DND-41 (cell line): ENCODE measurements around the gene ITGB5.

Source experiments
- ATAC-seq: fragments of 200-7000 bp; cut with Tn5 transposase; 3 replicates; pipeline ENCODE4 v1.9.1; 2021; ENCODE audit warnings: low read depth; ENCODE audit not compliant: insufficient read depth
- DNase-seq: peaks from one replicate; pipeline ENCODE4 v3.0.0-alpha.2; 2020
- H2AFZ ChIP-seq: 2 replicates; pipeline ENCODE4 v1.6.0; 2012; ENCODE audit warnings: low read depth, low read length
- H3K27ac ChIP-seq: 2 replicates; pipeline ENCODE4 v1.5.1; 2012; ENCODE audit warnings: low read length, inconsistent platforms
- H3K27me3 ChIP-seq: fragments of 200-600 bp; sonication (generic); 2 replicates; pipeline ENCODE4 v1.6.0; 2012; ENCODE audit warnings: low read length, mild to moderate bottlenecking, inconsistent platforms; ENCODE audit not compliant: insufficient read depth, poor library complexity
- H3K36me3 ChIP-seq: 2 replicates; pipeline ENCODE4 v1.5.1; 2012; ENCODE audit warnings: low read length, inconsistent platforms; ENCODE audit not compliant: insufficient read depth
- H3K4me1 ChIP-seq: 2 replicates; pipeline ENCODE4 v1.5.1; 2012; ENCODE audit warnings: mild to moderate bottlenecking, low read length; ENCODE audit not compliant: insufficient read depth
- H3K4me2 ChIP-seq: 2 replicates; pipeline ENCODE4 v1.6.0; 2012; ENCODE audit warnings: mild to moderate bottlenecking, moderate library complexity, low read length, inconsistent platforms; ENCODE audit not compliant: insufficient read depth
- H3K4me3 ChIP-seq, 2 experiments: fragments of 200-600 bp in 1 of 2; shearing (Covaris generic) in 1 of 2; 2 replicates each; pipeline ENCODE4 v1.5.1; 2012 to 2016; ENCODE audit warnings: inconsistent platforms in 2 of 2, low read length in 2 of 2, mild to moderate bottlenecking in 2 of 2, low read depth in 1 of 2, moderate library complexity in 1 of 2
- H3K79me2 ChIP-seq: 2 replicates; pipeline ENCODE4 v1.6.0; 2012; ENCODE audit warnings: low read length, inconsistent platforms; ENCODE audit not compliant: insufficient read depth
- H3K9ac ChIP-seq: 2 replicates; pipeline ENCODE4 v1.6.0; 2012; ENCODE audit warnings: low read depth, mild to moderate bottlenecking, inconsistent platforms, low read length, moderate library complexity
- H3K9me3 ChIP-seq: 2 replicates; pipeline ENCODE4 v1.5.1; 2012; ENCODE audit warnings: low read length, moderate library complexity, mild to moderate bottlenecking, inconsistent platforms; ENCODE audit not compliant: insufficient read depth, severe bottlenecking
- H4K20me1 ChIP-seq: 2 replicates; pipeline ENCODE4 v1.6.0; 2012; ENCODE audit warnings: low read length; ENCODE audit not compliant: insufficient read depth
- EZH2 ChIP-seq: IDR thresholded peaks from 3 replicates; pipeline ENCODE4 v1.6.1; 2012; ENCODE audit warnings: borderline replicate concordance, low read depth, mild to moderate bottlenecking, moderate library complexity, low read length, inconsistent platforms; ENCODE audit not compliant: severe bottlenecking
- TF ChIP-seq, protein P1 (sequence below): IDR thresholded peaks from 2 replicates; pipeline ENCODE4 v1.5.1; 2012; ENCODE audit warnings: borderline replicate concordance, low read length, moderate library complexity, mild to moderate bottlenecking; ENCODE audit not compliant: poor library complexity, severe bottlenecking; ENCODE audit errors: extremely low read depth

The ITGB5 gene, protein sequence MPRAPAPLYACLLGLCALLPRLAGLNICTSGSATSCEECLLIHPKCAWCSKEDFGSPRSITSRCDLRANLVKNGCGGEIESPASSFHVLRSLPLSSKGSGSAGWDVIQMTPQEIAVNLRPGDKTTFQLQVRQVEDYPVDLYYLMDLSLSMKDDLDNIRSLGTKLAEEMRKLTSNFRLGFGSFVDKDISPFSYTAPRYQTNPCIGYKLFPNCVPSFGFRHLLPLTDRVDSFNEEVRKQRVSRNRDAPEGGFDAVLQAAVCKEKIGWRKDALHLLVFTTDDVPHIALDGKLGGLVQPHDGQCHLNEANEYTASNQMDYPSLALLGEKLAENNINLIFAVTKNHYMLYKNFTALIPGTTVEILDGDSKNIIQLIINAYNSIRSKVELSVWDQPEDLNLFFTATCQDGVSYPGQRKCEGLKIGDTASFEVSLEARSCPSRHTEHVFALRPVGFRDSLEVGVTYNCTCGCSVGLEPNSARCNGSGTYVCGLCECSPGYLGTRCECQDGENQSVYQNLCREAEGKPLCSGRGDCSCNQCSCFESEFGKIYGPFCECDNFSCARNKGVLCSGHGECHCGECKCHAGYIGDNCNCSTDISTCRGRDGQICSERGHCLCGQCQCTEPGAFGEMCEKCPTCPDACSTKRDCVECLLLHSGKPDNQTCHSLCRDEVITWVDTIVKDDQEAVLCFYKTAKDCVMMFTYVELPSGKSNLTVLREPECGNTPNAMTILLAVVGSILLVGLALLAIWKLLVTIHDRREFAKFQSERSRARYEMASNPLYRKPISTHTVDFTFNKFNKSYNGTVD

DNA sequence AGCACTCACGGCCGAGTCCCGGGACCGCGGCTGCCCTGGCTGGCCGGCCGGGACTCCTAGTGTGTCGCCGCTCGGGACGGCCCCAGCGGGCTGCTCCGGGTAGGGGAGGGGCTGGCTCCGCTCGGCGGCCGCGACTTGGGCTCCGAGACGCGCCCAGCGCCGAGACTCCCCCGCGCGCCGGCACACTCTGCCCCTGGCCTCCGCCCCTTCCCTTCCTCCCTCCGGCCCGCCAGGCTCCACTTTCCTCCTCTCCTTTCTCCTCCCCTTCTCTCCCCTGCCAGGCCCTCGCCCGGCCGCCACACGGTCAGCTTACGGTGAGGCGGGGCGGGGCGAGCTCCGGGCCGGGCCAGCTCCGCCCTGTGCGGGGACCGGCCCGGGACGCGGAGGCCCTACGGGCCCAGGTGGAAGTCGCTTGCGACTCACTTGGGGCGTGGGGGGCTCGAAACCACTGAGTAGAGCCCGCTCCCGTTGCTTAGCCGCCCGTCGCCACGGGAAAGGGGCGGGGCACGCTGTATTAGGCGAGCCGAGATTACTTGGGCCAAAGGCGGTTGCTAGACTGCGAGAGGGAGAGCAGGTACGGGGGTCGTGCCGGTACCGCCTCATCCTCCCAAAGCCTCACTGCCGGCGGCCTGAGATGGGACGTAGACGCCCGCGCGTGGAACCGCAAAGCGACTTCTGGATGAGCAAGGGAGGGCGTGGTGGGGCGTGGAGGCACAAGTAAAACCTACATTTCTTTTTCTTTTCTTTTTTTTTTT is at the start of gene ITGB5:
ITGB5 (minus strand) TSS at position 189 of the 755 bp plus-strand sequence. CDS start 365 bp downstream, outside the sequence.
- no peak within 1 kb of the TSS for H2AFZ ChIP-seq
- ATAC-seq (no peak), DNase-seq (no peak)
- H3K9me3 ChIP-seq: no peaks in the 10 kb centered on the region
- no peaks in the 10 kb centered on the region for H3K79me2 ChIP-seq
- H4K20me1 ChIP-seq: no peaks in the 10 kb centered on the region
- TF ChIP-seq, protein P1, sequence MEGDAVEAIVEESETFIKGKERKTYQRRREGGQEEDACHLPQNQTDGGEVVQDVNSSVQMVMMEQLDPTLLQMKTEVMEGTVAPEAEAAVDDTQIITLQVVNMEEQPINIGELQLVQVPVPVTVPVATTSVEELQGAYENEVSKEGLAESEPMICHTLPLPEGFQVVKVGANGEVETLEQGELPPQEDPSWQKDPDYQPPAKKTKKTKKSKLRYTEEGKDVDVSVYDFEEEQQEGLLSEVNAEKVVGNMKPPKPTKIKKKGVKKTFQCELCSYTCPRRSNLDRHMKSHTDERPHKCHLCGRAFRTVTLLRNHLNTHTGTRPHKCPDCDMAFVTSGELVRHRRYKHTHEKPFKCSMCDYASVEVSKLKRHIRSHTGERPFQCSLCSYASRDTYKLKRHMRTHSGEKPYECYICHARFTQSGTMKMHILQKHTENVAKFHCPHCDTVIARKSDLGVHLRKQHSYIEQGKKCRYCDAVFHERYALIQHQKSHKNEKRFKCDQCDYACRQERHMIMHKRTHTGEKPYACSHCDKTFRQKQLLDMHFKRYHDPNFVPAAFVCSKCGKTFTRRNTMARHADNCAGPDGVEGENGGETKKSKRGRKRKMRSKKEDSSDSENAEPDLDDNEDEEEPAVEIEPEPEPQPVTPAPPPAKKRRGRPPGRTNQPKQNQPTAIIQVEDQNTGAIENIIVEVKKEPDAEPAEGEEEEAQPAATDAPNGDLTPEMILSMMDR: no peak
- TF ChIP-seq EZH2: no peak
- no peaks in the 10 kb centered on the region for H3K36me3 ChIP-seq
- no peaks in the 10 kb centered on the region for H3K4me1 ChIP-seq
- no peak within 1 kb of the TSS for H3K4me2 ChIP-seq
- H3K4me3 ChIP-seq: no peak within 1 kb of the TSS
- no peak within 1 kb of the TSS for H3K9ac ChIP-seq
- no peaks in the 10 kb centered on the region for H3K27me3 ChIP-seq
- H3K27ac ChIP-seq: no peak within 1 kb of the TSS

DNA sequence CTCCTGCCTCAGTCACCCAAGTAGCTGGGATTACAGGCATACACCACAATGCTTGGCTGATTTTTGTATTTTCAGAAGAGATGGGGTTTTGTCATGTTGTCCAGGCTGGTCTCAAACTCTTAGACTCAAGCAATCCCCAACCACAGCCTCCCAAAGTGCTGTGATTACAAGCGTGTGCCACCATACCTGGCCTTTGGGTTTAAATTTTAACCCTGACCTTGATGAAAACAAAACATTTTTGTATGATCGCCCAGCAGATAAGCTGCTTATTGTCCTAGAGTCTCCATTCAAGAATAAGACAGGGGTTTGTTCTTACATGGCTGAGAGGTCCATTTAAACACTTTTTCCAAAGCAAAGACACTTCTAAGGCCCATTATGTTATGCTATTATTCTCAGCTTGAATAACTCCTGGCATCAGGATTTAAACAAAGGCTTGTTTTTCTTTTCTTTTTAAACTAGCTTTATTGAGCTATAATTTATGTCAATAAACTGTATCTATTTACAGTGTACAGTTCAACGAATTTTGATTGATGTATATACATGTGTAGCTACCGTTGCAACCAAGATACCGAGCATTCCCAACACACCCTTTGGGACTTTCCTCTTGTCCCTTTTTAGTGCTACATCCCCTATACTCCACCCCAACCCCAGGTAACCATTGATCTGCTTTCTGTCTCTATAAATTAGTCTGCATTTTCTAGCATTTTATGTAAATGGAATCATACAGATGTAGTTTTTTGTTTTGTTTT is 48.8 kb upstream of the ITGB5 start:
- Histone ChIP-seq H3K79me2 (no peaks in the 10 kb centered on the region), H3K4me2 (no peak overlapping the region), H3K36me3 (no peaks in the 10 kb centered on the region), H3K27me3 (no peaks in the 10 kb centered on the region), H4K20me1 (no peaks in the 10 kb centered on the region), H2AFZ (no peak overlapping the region), H3K27ac (no peak overlapping the region), H3K4me1 (no peaks in the 10 kb centered on the region), H3K4me3 (no peak overlapping the region), H3K9me3 (no peaks in the 10 kb centered on the region), H3K9ac (no peak overlapping the region)
- ATAC-seq (no peak), DNase-seq (no peak)
- no peak for TF ChIP-seq EZH2
- TF ChIP-seq, protein P1: no peak

DNA sequence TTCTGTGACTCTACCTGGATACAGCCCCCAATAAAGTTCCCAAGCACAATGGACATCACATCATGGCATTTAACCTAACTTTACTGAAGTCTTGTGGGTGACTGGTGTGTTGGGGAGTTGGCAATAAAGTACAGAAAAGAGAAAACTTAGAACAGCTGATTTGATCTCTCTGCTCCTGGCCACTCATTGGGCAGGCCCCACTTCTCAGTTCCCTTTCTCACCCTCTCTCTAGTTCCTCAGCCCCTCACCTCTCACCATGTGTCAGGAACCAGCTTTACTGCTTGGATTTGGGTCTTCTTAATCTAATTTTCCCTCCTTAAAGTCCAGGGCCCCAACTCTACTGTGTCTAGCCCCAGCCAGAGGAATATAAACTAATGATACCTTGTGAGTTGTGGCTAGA is 48.1 kb upstream of the ITGB5 start:
- H2AFZ ChIP-seq: no peak overlapping the region
- no peak overlapping the region for H3K4me3 ChIP-seq
- no peaks in the 10 kb centered on the region for H3K79me2 ChIP-seq
- DNase-seq: no peak
- no peak overlapping the region for H3K4me2 ChIP-seq
- no peak overlapping the region for H3K27ac ChIP-seq
- no peaks in the 10 kb centered on the region for H4K20me1 ChIP-seq
- no peaks in the 10 kb centered on the region for H3K4me1 ChIP-seq
- H3K36me3 ChIP-seq: no peaks in the 10 kb centered on the region
- ATAC-seq: no peak
- H3K27me3 ChIP-seq: peaks cover 3% of the 10 kb centered on the region
- H3K9ac ChIP-seq: no peak overlapping the region
- TF ChIP-seq, protein P1: no peak
- no peaks in the 10 kb centered on the region for H3K9me3 ChIP-seq
